Fibroblast of lung (primary cell): ENCODE data around the gene C17orf67. TPM values are rescaled to one million over a fixed set of nuclear protein-coding genes. Genes with fewer than 3 reads are reported as not detected.

Experiments used
- DNase-seq, 2 donors: peaks; one replicate each; pipeline versions ENCODE4 v3.0.0 to v3.0.0-alpha.2; 2010; ENCODE audit warnings: low read depth in 2 of 2
- H2AFZ ChIP-seq: 2 replicates; pipeline ENCODE4 v1.5.1; 2012; ENCODE audit warnings: low read length, control low read depth, inconsistent platforms
- H3K27ac ChIP-seq: 2 replicates; pipeline ENCODE4 v1.5.1; 2011; ENCODE audit warnings: low read length, control low read depth; ENCODE audit not compliant: insufficient read depth
- H3K27me3 ChIP-seq: 2 replicates; pipeline ENCODE4 v1.5.1; 2011; ENCODE audit warnings: mild to moderate bottlenecking, low read length; ENCODE audit not compliant: control insufficient read depth, insufficient read depth
- H3K36me3 ChIP-seq: 2 replicates; pipeline ENCODE4 v1.5.1; 2011; ENCODE audit warnings: low read length; ENCODE audit not compliant: control insufficient read depth, insufficient read depth
- H3K4me1 ChIP-seq: 2 replicates; pipeline ENCODE4 v1.5.1; 2011; ENCODE audit warnings: low read length; ENCODE audit not compliant: control insufficient read depth, insufficient read depth; ENCODE audit errors: extremely low read depth
- H3K4me2 ChIP-seq: 2 replicates; pipeline ENCODE4 v1.5.1; 2011; ENCODE audit warnings: low read length, control low read depth; ENCODE audit not compliant: insufficient read depth; ENCODE audit errors: extremely low read depth
- H3K4me3 ChIP-seq, 4 experiments: fragments of 200-600 bp in 1 of 4; sonication (generic) in 1 of 4; replicated peaks in 1 of 4; 2 replicates each; pipeline ENCODE4 v1.5.1; 2011 to 2016; ENCODE audit warnings: low read length in 4 of 4, low read depth in 3 of 4, mild to moderate bottlenecking in 3 of 4, control low read depth in 2 of 4, inconsistent platforms in 1 of 4, mixed read lengths in 1 of 4; ENCODE audit not compliant: insufficient read depth in 1 of 4; ENCODE audit errors: control extremely low read depth in 1 of 4
- H3K79me2 ChIP-seq: 2 replicates; pipeline ENCODE4 v1.5.1; 2012; ENCODE audit warnings: mild to moderate bottlenecking, low read length, inconsistent platforms; ENCODE audit not compliant: control insufficient read depth, insufficient read depth
- H3K9ac ChIP-seq: 2 replicates; pipeline ENCODE4 v1.5.1; 2011; ENCODE audit warnings: mild to moderate bottlenecking, low read length, control low read depth; ENCODE audit not compliant: insufficient read depth
- H3K9me3 ChIP-seq: 2 replicates; pipeline ENCODE4 v1.5.1; 2012; ENCODE audit warnings: low read depth, low read length; ENCODE audit not compliant: control insufficient read depth, insufficient read depth
- H4K20me1 ChIP-seq: 2 replicates; pipeline ENCODE4 v1.5.1; 2011; ENCODE audit warnings: low read length; ENCODE audit not compliant: control insufficient read depth, insufficient read depth; ENCODE audit errors: extremely low read depth
- CTCF ChIP-seq, 2 donors: IDR thresholded peaks in 1 of 2; conservative IDR thresholded peaks in 1 of 2; 1 replicate in 1 of 2; 2 replicates in 1 of 2; pipeline ENCODE4 v1.5.1; 2011 to 2012; ENCODE audit warnings: low read length in 2 of 2, control low read depth in 1 of 2, inconsistent platforms in 1 of 2, low read depth in 1 of 2, mild to moderate bottlenecking in 1 of 2
- EZH2 ChIP-seq: IDR thresholded peaks from 2 replicates; pipeline ENCODE4 v1.5.1; 2012; ENCODE audit warnings: low read length, control low read depth, mild to moderate bottlenecking; ENCODE audit errors: missing control alignments
- polyA plus RNA-seq, 2 donors: library from polyadenylated mRNA; depleted of rRNA in 1 of 2; stranded (reverse) in 1 of 2; unstranded in 1 of 2; fragments of >200 nt; gene quantifications; 2 replicates each; pipeline ENCODE4 v1.2.1, GENCODE V29; 2011 to 2012; ENCODE audit warnings: missing spikeins in 1 of 2
- total RNA-seq: library from RNA; depleted of rRNA; stranded (reverse); fragments of >200 nt; gene quantifications from 2 replicates; pipeline ENCODE4 v1.2.1, GENCODE V29; 2014

The C17orf67 gene
- total and polyA plus RNA-seq, 2 donors (not counting 1 experiment from before 2014, with no cell fraction given): 0.45 to 1.7 TPM

DNA sequence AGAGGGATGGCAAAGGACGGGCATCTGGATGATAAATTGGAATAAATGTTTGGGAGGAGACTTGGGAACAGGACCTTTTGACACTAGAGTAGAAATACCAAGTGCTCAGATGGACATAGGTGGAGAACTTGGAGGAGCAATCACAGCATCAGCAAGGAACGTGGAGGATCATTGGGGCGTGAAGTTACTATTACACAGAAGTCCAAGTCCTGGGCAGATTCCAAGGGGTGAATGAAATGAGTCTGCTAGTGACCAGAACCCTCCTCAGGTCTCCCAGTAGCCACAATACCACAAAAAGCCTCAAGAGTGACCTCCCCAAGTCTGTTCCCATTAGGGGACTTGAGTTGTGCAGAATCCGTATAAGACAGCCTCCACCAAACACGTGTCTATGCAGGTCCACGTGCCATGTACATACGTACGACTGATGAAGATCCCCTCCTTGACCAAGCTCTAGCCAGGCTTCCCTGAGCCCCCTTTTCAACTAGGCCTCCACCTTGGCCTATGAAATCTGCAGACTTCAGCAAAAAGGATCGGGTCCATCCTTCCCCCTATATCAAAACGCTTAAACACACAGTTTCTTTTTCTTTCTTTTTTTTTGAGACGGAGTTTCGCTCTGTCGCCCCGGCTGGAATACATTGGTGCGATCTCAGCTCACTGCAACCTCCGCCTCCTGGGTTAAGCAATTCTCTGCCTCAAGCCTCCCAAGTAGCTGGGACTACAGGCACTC is 2.2 kb downstream of the C17orf67 start:
- no peaks in the 10 kb centered on the region for H4K20me1 ChIP-seq
- no peak for DNase-seq
- H3K79me2 ChIP-seq: peaks cover 25% of the 10 kb centered on the region
- TF ChIP-seq CTCF (conservative IDR thresholded peaks at IDR 0.05 in 1 of 2, IDR thresholded peaks at IDR 0.05 in 1 of 2; ENCODE audit: low read depth in 1 of 2, low read length in 2 of 2) (no peak), EZH2 (no peak)
- no peak overlapping the region for H3K4me3 ChIP-seq
- H3K36me3 ChIP-seq: no peaks in the 10 kb centered on the region
- H3K27me3 ChIP-seq: no peaks in the 10 kb centered on the region
- no peak overlapping the region for H3K4me2 ChIP-seq
- peaks cover 11% of the 10 kb centered on the region for H3K4me1 ChIP-seq
- H3K27ac ChIP-seq: no peak overlapping the region
- no peak overlapping the region for H3K9ac ChIP-seq
- no peaks in the 10 kb centered on the region for H3K9me3 ChIP-seq
- H2AFZ ChIP-seq: no peak overlapping the region

GRCh38 chr17:56830726-56831368 is 2.9 kb downstream of the C17orf67 start:
- DNase-seq: no peak
- peaks cover 9% of the 10 kb centered on the region for H3K4me1 ChIP-seq
- no peak overlapping the region for H3K4me2 ChIP-seq
- H4K20me1 ChIP-seq: no peaks in the 10 kb centered on the region
- H3K36me3 ChIP-seq: no peaks in the 10 kb centered on the region
- H3K79me2 ChIP-seq: peaks cover 25% of the 10 kb centered on the region
- TF ChIP-seq EZH2 (no peak), CTCF (conservative IDR thresholded peaks at IDR 0.05 in 1 of 2, IDR thresholded peaks at IDR 0.05 in 1 of 2; ENCODE audit: low read depth in 1 of 2, low read length in 2 of 2) (no peak)
- no peak overlapping the region for H3K4me3 ChIP-seq
- H3K9me3 ChIP-seq: no peaks in the 10 kb centered on the region
- no peak overlapping the region for H3K9ac ChIP-seq
- no peak overlapping the region for H3K27ac ChIP-seq
- no peaks in the 10 kb centered on the region for H3K27me3 ChIP-seq
- no peak overlapping the region for H2AFZ ChIP-seq

- H3K79me2 ChIP-seq: peaks cover 10% of the 10 kb centered on the region
- H3K4me1 ChIP-seq: no peaks in the 10 kb centered on the region
- no peak for DNase-seq
- H3K4me3 ChIP-seq: no peak overlapping the region
- H3K36me3 ChIP-seq: no peaks in the 10 kb centered on the region
- H3K4me2 ChIP-seq: no peak overlapping the region
- H3K27me3 ChIP-seq: no peaks in the 10 kb centered on the region
- no peak overlapping the region for H3K9ac ChIP-seq
- TF ChIP-seq CTCF (conservative IDR thresholded peaks at IDR 0.05 in 1 of 2, IDR thresholded peaks at IDR 0.05 in 1 of 2; ENCODE audit: low read depth in 1 of 2, low read length in 2 of 2): no peak
- H3K27ac ChIP-seq: no peak overlapping the region
- H2AFZ ChIP-seq: no peak overlapping the region
- H4K20me1 ChIP-seq: no peaks in the 10 kb centered on the region
- no peaks in the 10 kb centered on the region for H3K9me3 ChIP-seq
These were observed 6.9 kb downstream of the C17orf67 start for GRCh38 chr17:56826611-56827414.
